ENCODE results near the gene MTOR.
A peak's percentile ranks its signal among the peaks of the same experiment; 100 is the strongest.
"Not testable (repeated sequence)": the region's sequence is repeated elsewhere in the genome, so short reads cannot be mapped to it uniquely, and the experiment has no call there.

MTOR gene

DNA sequence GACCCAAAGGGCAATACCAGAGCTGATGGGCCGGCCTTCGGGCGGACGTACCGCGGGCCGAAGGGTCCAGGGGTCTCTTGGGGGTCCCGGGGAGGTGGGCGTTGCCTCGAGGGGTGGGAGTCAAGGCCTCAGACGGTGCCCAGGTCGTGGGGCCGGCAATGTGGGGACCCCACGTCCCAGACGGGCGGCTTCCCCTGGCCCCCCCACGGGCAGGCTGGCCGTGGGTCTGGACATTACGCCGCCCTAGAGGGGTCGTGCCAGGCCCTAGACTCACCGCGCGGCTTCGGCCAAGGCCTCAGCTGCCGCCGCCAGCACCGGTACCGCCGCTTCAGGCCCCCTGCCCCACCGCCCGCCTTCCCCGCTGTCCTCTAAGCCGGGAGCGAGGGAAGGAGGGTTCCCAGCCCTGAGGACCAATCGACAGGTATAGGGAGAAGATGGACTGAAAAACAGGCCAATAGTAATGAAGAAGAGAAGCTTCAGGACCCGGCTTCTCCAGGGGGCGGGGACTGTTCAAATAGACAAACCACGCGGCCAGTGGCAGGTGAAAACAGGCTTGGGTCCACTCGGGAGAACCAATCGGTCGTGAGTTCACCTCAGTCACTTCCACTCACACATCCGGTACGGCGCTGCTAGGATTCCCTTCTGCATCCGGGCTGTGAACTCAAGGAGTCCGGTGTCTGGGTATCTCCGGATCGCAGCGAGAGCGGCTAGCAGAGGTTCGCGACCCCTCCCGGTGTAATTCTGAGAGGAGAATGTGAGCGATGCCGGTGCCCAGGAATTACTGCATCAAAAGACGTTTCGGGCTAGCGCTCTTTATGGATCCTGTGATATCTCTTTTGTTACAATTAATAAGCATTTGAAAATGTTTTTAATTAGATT, at the start of gene MTOR:
TSS of gene MTOR (minus strand) at position 381 of the 879 bp plus-strand sequence. CDS start 3,142 bp downstream, outside the sequence.
- peak; percentile 99 for DNase-seq (ENCODE audit: low read depth, low spot score)
- H3K27ac ChIP-seq: peak within 1 kb of the TSS; percentile 41

DNA sequence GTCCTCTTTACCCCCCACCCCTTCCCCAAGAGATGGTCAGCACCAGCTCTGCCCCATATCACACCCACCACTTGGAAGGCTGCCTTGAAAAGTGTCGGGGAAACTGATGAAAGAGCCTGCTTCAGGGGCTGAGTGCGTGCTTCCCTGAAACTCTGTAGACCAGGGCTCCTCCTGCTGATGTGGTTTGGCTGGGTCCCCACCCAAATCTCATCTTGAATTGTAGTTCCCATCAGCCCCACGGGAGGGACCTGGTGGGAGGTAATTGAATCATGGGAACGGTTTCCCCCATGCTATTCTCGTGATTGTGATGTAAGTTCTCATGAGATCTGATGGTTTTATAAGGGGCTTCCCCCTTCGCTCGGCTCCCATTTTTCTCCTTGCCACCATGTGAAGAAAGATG, 47.0 kb upstream of the MTOR start:
- no peak for DNase-seq (ENCODE audit: low read depth, low spot score)
- H3K27ac ChIP-seq: no peak overlapping the region

GRCh38 chr1:11308699-11309224, 46.4 kb upstream of the MTOR start:
- no peak overlapping the region for H3K27ac ChIP-seq
- DNase-seq (ENCODE audit: low read depth, low spot score): no peak

- no peak for DNase-seq (ENCODE audit: low read depth, low spot score)
- no peak overlapping the region for H3K27ac ChIP-seq
Measured at GRCh38 chr1:11307852-11308251, 45.5 kb upstream of the MTOR start.

DNA sequence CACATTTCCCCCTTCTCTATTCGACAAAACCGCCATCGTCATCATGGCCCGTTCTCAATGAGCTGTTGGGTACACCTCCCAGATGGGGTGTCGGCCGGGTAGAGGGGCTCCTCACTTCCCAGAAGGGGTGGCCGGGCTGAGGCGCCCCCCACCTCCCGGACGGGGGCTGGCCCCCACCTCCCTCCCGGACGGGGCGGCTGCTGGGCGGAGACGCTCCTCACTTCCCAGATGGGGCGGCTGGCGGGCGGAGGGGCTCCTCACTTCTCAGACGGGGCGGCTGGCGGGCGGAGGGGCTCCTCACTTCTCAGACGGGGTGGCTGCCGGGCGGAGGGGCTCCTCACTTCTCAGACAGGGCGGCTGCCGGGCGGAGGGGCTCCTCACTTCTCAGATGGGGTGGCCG, 43.2 kb upstream of the MTOR start:
- not testable (repeated sequence) for H3K27ac ChIP-seq; DNase-seq (ENCODE audit: low read depth, low spot score)

GRCh38 chr1:11302366-11302765, 40.0 kb upstream of the MTOR start:
- DNase-seq (ENCODE audit: low read depth, low spot score): no peak
- no peak overlapping the region for H3K27ac ChIP-seq

- DNase-seq (ENCODE audit: low read depth, low spot score): no peak
- H3K27ac ChIP-seq: no peak overlapping the region
Measured at GRCh38 chr1:11301601-11302000, 39.2 kb upstream of the MTOR start.

- no peak for DNase-seq (ENCODE audit: low read depth, low spot score)
- no peak overlapping the region for H3K27ac ChIP-seq
Measured at GRCh38 chr1:11299225-11299574, 36.8 kb upstream of the MTOR start.

DNA sequence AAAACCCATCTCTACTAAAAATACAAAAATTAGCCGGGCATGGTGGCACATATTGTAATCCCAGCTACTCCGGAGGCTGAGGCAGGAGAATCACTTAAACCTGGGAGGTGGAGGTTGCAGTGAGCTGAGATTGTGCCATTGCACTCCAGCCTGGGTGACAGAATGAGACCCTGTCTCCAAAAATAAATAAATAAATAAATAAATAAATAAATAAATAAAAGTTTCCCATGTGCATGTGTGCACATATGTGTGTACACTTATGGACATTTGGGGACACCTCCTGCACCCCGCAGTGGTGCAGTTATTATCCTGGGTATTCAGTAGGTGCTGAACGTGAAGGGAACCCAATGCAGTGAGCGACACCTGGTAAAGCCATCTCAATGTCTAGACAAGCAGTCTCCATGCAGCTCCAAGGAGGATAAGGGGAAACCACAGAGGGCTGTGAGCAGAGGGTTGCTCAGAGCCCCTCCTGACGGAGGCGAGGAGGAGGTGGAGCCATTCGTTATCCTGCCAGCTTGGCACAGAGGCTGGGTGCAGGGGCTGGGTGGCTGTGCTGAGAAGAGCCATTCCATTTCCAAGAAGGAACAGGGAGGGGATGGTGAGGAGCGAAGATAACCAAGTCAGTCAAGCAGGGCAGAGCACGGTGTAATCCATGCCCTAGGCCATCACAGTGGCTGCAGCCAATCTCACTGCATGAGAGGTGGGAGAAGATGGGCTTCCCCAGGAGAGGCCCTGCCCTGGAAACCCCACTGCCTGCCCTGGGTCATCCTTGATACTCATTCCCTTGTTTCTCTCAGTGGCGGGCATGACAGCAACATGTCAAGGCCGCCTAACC, 36.3 kb upstream of the MTOR start:
- DNase-seq (ENCODE audit: low read depth, low spot score): no peak
- H3K27ac ChIP-seq: no peak overlapping the region

DNA sequence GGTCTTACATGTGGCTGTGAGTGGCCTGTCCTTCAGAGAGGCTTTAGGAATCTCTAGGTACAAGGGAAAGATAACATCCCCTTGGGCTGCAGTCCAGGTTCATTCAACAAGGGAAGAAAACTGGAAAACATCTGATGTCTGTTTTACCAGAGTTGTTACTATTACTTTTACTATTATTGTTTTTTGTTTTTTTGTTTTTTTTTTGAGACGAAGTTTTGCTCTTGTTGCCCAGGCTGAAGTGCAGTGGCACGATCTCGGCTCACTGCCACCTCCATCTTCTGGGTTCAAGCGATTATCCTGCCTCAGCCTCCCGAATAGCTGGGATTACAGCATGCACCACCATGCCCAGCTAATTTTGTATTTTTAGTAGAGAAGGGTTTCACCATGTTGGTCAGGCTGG, 35.4 kb upstream of the MTOR start:
- DNase-seq (ENCODE audit: low read depth, low spot score); H3K27ac ChIP-seq: not testable (repeated sequence)

DNA sequence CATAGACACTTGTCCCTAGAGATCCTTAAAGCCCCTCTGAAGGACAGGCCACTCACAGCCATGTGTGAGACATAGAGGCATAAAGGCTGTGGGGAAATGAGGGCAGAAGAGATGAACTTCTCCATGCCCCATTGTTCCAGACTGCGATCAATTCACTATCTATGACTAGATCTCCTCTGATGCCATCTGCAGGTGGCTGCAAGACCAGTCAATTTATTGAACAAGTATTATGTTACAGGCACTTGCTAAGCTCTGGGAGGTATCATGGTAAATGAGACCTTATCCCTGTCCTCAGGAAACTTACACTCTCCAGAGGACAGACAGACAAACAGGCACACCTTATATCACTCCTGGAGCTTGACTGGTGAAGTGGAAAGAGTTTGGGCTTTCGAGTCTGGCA, 33.6 kb upstream of the MTOR start:
- no peak overlapping the region for H3K27ac ChIP-seq
- no peak for DNase-seq (ENCODE audit: low read depth, low spot score)

GRCh38 chr1:11294951-11295350, 32.6 kb upstream of the MTOR start:
- DNase-seq (ENCODE audit: low read depth, low spot score): no peak

GRCh38 chr1:11293856-11294255, 31.5 kb upstream of the MTOR start:
- H3K27ac ChIP-seq: no peak overlapping the region
- no peak for DNase-seq (ENCODE audit: low read depth, low spot score)

More at GRCh38 chr1:11294951-11295350, 32.6 kb upstream of the MTOR start:
- H3K27ac ChIP-seq: no peak overlapping the region

DNA sequence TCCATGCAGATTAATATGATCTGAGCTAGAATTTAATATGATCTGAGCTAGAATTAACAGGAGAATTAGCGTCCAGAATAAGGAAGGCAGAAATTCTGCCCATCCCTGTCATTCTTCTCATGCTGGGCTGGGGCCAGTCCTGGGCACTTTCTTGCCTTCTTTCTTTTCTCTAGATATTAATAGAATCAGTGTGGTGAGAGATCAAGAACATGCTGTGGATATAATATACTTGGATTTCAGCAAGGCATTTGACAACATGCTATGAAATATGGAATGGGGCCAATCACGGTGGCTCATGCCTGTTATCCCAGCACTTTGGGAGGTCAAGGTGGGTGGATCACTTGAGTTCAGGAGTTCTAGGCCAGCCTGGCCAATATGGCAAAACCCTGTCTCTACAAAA, 28.7 kb upstream of the MTOR start:
- H3K27ac ChIP-seq: no peak overlapping the region
- no peak for DNase-seq (ENCODE audit: low read depth, low spot score)

- no peak for DNase-seq (ENCODE audit: low read depth, low spot score)
- H3K27ac ChIP-seq: no peak overlapping the region
Measured at GRCh38 chr1:11289064-11289463, 26.7 kb upstream of the MTOR start.

DNA sequence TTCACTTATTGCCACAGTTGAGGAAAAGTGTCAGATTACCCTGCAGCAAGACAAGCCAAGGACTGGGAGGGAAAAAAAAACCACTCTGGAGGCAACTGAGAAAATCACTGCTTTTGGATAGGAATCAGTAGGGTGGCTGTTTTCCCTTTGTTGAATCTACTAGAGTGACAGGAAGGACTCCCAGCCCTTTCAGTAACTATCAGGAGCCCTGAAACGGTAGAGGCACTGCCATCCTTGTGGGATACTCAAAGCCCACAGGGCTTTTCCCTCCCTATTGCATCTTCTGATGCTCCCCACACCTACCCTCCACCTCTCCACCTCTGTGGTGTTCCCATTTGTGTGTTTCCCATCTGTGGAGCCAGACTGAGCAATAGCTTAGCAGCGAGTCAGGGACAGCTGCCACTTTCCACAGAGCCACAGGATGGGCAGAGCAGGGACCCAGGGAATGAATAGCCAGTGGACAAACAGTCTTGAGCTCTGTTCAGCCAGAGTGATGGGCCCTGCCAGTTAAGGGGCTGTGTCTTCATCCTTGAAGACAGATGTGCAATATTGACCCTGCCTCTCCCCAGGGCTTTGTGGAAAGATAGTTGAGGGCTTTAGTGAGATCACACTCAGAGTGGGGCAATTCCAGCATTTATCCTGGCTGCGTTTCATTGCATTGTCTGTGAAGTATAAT, 24.5 kb upstream of the MTOR start:
- H3K27ac ChIP-seq: no peak overlapping the region
- no peak for DNase-seq (ENCODE audit: low read depth, low spot score)

GRCh38 chr1:11285883-11286734, 23.8 kb upstream of the MTOR start:
- H3K27ac ChIP-seq: no peak overlapping the region
- no peak for DNase-seq (ENCODE audit: low read depth, low spot score)

DNA sequence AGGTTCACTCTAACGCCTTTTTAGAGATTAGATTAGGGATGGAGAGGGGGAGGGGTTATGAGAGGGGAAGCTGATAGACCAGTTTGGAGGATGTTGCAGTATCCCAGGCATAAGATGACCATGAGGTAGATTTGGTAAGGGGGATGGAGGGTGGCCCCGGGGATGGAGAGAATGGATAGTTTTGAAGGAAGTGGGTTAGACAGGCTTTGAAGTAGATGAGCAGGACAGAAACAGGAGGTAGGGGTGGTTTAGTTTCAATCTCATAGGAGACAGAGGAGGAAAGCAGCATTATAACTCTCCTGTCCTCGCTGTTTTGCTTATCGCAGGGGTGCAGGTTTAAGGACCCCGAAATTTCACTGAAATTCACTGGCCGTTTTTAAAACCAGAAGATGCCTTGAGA, 22.4 kb upstream of the MTOR start:
- no peak overlapping the region for H3K27ac ChIP-seq

GRCh38 chr1:11283151-11283550, 20.8 kb upstream of the MTOR start:
- H3K27ac ChIP-seq: no peak overlapping the region
- DNase-seq (ENCODE audit: low read depth, low spot score): no peak

More for the DNA sequence above, 22.4 kb upstream of the MTOR start:
- DNase-seq (ENCODE audit: low read depth, low spot score): no peak
